ENCODE results near the gene SUV39H2. TPM values are rescaled to one million over a fixed set of nuclear protein-coding genes. Genes with fewer than 3 reads are reported as not detected.
"Not testable (repeated sequence)": the region's sequence is repeated elsewhere in the genome, so short reads cannot be mapped to it uniquely, and the experiment has no call there.

SUV39H2 gene
- total RNA-seq, 5 donors from 2014 or later (not counting 1 experiment from before 2014, with no cell fraction given): 2.4 to 5.1 (median 3.4) TPM

- ATAC-seq (replicated peaks in 1 of 4); DNase-seq; H3K27me3 ChIP-seq (replicated peaks in 1 of 2; ENCODE audit: control insufficient read depth in 2 of 2, extremely low read depth in 1 of 2, insufficient read depth in 2 of 2, low read length in 1 of 2); H3K27ac Mint-ChIP-seq; POLR2A ChIA-PET; CTCF ChIA-PET; H3K27me3 Mint-ChIP-seq; H3K9me3 Mint-ChIP-seq; H3K27ac ChIP-seq (ENCODE audit: low read length); H3K4me1 Mint-ChIP-seq; H3K4me1 ChIP-seq (ENCODE audit: control insufficient read depth in 1 of 2, extremely low read depth in 1 of 2, insufficient read depth in 2 of 2, low read length in 2 of 2); H3K9me3 ChIP-seq; H3K4me3 Mint-ChIP-seq; H3K4me3 ChIP-seq (ENCODE audit: control insufficient read depth in 1 of 2, extremely low read depth in 1 of 2, low read length in 1 of 2): not testable (repeated sequence)
- peaks cover 0 to 47% of the 10 kb centered on the region in 2 donors for H3K36me3 ChIP-seq (ENCODE audit: control insufficient read depth in 2 of 2, extremely low read depth in 1 of 2, insufficient read depth in 1 of 2, low read length in 1 of 2)
- whole genome bisulfite sequencing (ENCODE audit: insufficient coverage): no CpG with 5 or more reads among the region's 3 CpGs
- peaks cover 43% of the 10 kb centered on the region for H3K36me3 Mint-ChIP-seq
Observed at GRCh38 chr10:14864871-14865270, 13.8 kb upstream of the SUV39H2 start.

- no peak overlapping the region for H3K27ac ChIP-seq (ENCODE audit: low read length)
- no peak overlapping the region for H3K4me3 ChIP-seq (ENCODE audit: control insufficient read depth in 1 of 2, extremely low read depth in 1 of 2, low read length in 1 of 2)
- no peak for ATAC-seq (replicated peaks in 1 of 4)
- WGBS (ENCODE audit: insufficient coverage): no CpG with 5 or more reads among the region's 2 CpGs
- peaks cover 0 to 20% of the 10 kb centered on the region in 2 donors for H3K36me3 ChIP-seq (ENCODE audit: control insufficient read depth in 2 of 2, extremely low read depth in 1 of 2, insufficient read depth in 1 of 2, low read length in 1 of 2)
- no peaks in the 10 kb centered on the region for H3K27me3 ChIP-seq (replicated peaks in 1 of 2; ENCODE audit: control insufficient read depth in 2 of 2, extremely low read depth in 1 of 2, insufficient read depth in 2 of 2, low read length in 1 of 2)
- CTCF ChIA-PET: no interaction called here
- Mint-ChIP-seq H3K9me3 (no peaks in the 10 kb centered on the region), H3K36me3 (peaks cover 16% of the 10 kb centered on the region), H3K4me3 (no peak overlapping the region), H3K27ac (no peak overlapping the region), H3K4me1 (peaks cover 16 to 21% (median 18%) of the 10 kb centered on the region in 3 donors), H3K27me3 (no peaks in the 10 kb centered on the region)
- H3K9me3 ChIP-seq: no peaks in the 10 kb centered on the region
- POLR2A ChIA-PET: interaction anchor here in 1 of 2 donors (1.0 kb wide), 1 partner anchor 17 kb away, joined by 3 read pairs; no protein-coding TSS in a partner anchor
- peaks cover 3 to 5% of the 10 kb centered on the region in 2 experiments for H3K4me1 ChIP-seq (ENCODE audit: control insufficient read depth in 1 of 2, extremely low read depth in 1 of 2, insufficient read depth in 2 of 2, low read length in 2 of 2)
- DNase-seq: no peak
Observed at GRCh38 chr10:14873090-14873760, 5.4 kb upstream of the SUV39H2 start.

- CTCF ChIA-PET: no interaction called here
- WGBS (ENCODE audit: insufficient coverage): 100% methylated on average over 7 of the region's 12 CpGs
- POLR2A ChIA-PET: no interaction called here
Observed at GRCh38 chr10:14875941-14876340, 2.7 kb upstream of the SUV39H2 start.

GRCh38 chr10:14876764-14877163 lies 1.9 kb upstream of the SUV39H2 start:
- no peak overlapping the region for H3K27ac ChIP-seq (ENCODE audit: low read length)
- H3K36me3 ChIP-seq (ENCODE audit: control insufficient read depth in 2 of 2, extremely low read depth in 1 of 2, insufficient read depth in 1 of 2, low read length in 1 of 2): peaks cover 0 to 4% of the 10 kb centered on the region in 2 donors
- no peak overlapping the region for H3K4me3 ChIP-seq (ENCODE audit: control insufficient read depth in 1 of 2, extremely low read depth in 1 of 2, low read length in 1 of 2)
- POLR2A ChIA-PET: interaction anchor here (0.7 to 0.8 kb wide), 2 partner anchors 10 to 496 kb away, joined by 3 to 5 read pairs; no protein-coding TSS in a partner anchor
- no peak overlapping the region for H3K27ac Mint-ChIP-seq
- H3K27me3 Mint-ChIP-seq: no peaks in the 10 kb centered on the region
- peaks cover 5 to 14% of the 10 kb centered on the region in 2 experiments for H3K4me1 ChIP-seq (ENCODE audit: control insufficient read depth in 1 of 2, extremely low read depth in 1 of 2, insufficient read depth in 2 of 2, low read length in 2 of 2)
- CTCF ChIA-PET: interaction anchor here in 1 of 2 donors (1.8 to 2.2 kb wide), 2 partner anchors 10 to 39 kb away, joined by 4 to 13 read pairs; partner anchors contain the start of genes CDNF, HSPA14 and MSANTD7
- H3K4me1 Mint-ChIP-seq: peaks cover 31 to 38% (median 35%) of the 10 kb centered on the region in 3 donors
- 96% methylated on average over 7 of the region's 9 CpGs for WGBS (ENCODE audit: insufficient coverage)
- H3K9me3 ChIP-seq: no peaks in the 10 kb centered on the region
- no peak for DNase-seq
- peaks cover 2% of the 10 kb centered on the region for H3K36me3 Mint-ChIP-seq
- peak overlapping the region; percentile 92 to 93 (median 92) for H3K4me3 Mint-ChIP-seq
- no peaks in the 10 kb centered on the region for H3K27me3 ChIP-seq (replicated peaks in 1 of 2; ENCODE audit: control insufficient read depth in 2 of 2, extremely low read depth in 1 of 2, insufficient read depth in 2 of 2, low read length in 1 of 2)
- H3K9me3 Mint-ChIP-seq: no peaks in the 10 kb centered on the region
- no peak for ATAC-seq (replicated peaks in 1 of 4)

More at GRCh38 chr10:14875941-14876340, 2.7 kb upstream of the SUV39H2 start:
- H3K9me3 ChIP-seq: no peaks in the 10 kb centered on the region
- no peaks in the 10 kb centered on the region for H3K9me3 Mint-ChIP-seq
- H3K27ac Mint-ChIP-seq: no peak overlapping the region
- peaks cover 5 to 14% of the 10 kb centered on the region in 2 experiments for H3K4me1 ChIP-seq (ENCODE audit: control insufficient read depth in 1 of 2, extremely low read depth in 1 of 2, insufficient read depth in 2 of 2, low read length in 2 of 2)
- DNase-seq: no peak
- no peaks in the 10 kb centered on the region for H3K27me3 Mint-ChIP-seq
- peaks cover 6% of the 10 kb centered on the region for H3K36me3 Mint-ChIP-seq
- peaks cover 31 to 37% (median 32%) of the 10 kb centered on the region in 3 donors for H3K4me1 Mint-ChIP-seq
- H3K4me3 ChIP-seq (ENCODE audit: control insufficient read depth in 1 of 2, extremely low read depth in 1 of 2, low read length in 1 of 2): no peak overlapping the region
- H3K27me3 ChIP-seq (replicated peaks in 1 of 2; ENCODE audit: control insufficient read depth in 2 of 2, extremely low read depth in 1 of 2, insufficient read depth in 2 of 2, low read length in 1 of 2): no peaks in the 10 kb centered on the region
- H3K4me3 Mint-ChIP-seq: no peak overlapping the region
- peaks cover 0 to 4% of the 10 kb centered on the region in 2 donors for H3K36me3 ChIP-seq (ENCODE audit: control insufficient read depth in 2 of 2, extremely low read depth in 1 of 2, insufficient read depth in 1 of 2, low read length in 1 of 2)
- no peak for ATAC-seq (replicated peaks in 1 of 4)
- H3K27ac ChIP-seq (ENCODE audit: low read length): no peak overlapping the region

- H3K27ac ChIP-seq (ENCODE audit: low read length): no peak overlapping the region
- no peaks in the 10 kb centered on the region for H3K27me3 ChIP-seq (replicated peaks in 1 of 2; ENCODE audit: control insufficient read depth in 2 of 2, extremely low read depth in 1 of 2, insufficient read depth in 2 of 2, low read length in 1 of 2)
- DNase-seq: peak in 26 of 35 experiments; percentile 1 to 52 (median 14)
- peaks cover 2% of the 10 kb centered on the region for H3K36me3 Mint-ChIP-seq
- no peaks in the 10 kb centered on the region for H3K9me3 ChIP-seq
- peak overlapping the region; percentile 89 to 98 for H3K4me3 ChIP-seq (ENCODE audit: control insufficient read depth in 1 of 2, extremely low read depth in 1 of 2, low read length in 1 of 2)
- H3K4me3 Mint-ChIP-seq: peak overlapping the region; percentile 86 to 92 (median 88)
- H3K9me3 Mint-ChIP-seq: no peaks in the 10 kb centered on the region
- POLR2A ChIA-PET: interaction anchor here (0.6 to 2.2 kb wide), 3 partner anchors 14 to 73 kb away, joined by 3 to 13 read pairs (median 3); partner anchors contain the start of genes CDNF (in 1 of the 2), HSPA14 (in 1 of the 2) and MSANTD7 (in 1 of the 2)
- no peaks in the 10 kb centered on the region for H3K36me3 ChIP-seq (ENCODE audit: control insufficient read depth in 2 of 2, extremely low read depth in 1 of 2, insufficient read depth in 1 of 2, low read length in 1 of 2)
- H3K27me3 Mint-ChIP-seq: no peaks in the 10 kb centered on the region
- peaks cover 5 to 14% of the 10 kb centered on the region in 2 experiments for H3K4me1 ChIP-seq (ENCODE audit: control insufficient read depth in 1 of 2, extremely low read depth in 1 of 2, insufficient read depth in 2 of 2, low read length in 2 of 2)
- peak overlapping the region; percentile 43 to 66 for H3K27ac Mint-ChIP-seq
- WGBS (ENCODE audit: insufficient coverage): under 1% methylated on average over 54 of the region's 60 CpGs
- peaks cover 31 to 40% (median 35%) of the 10 kb centered on the region in 3 donors for H3K4me1 Mint-ChIP-seq
- CTCF ChIA-PET: interaction anchor here (0.6 to 2.2 kb wide), 6 partner anchors 10 to 226 kb away, joined by 3 to 13 read pairs (median 3); partner anchors contain the start of genes CDNF (in 1 of the 2), HSPA14 (in 1 of the 2) and MSANTD7 (in 1 of the 2)
- ATAC-seq (replicated peaks in 1 of 4): peak; percentile 7 to 16 (median 12)
Observed at GRCh38 chr10:14879124-14879927, 660 bp downstream of the SUV39H2 start.

- DNase-seq: no peak
- peaks cover 31 to 40% (median 35%) of the 10 kb centered on the region in 3 donors for H3K4me1 Mint-ChIP-seq
- peak overlapping the region; percentile 43 to 66 for H3K27ac Mint-ChIP-seq
- H3K36me3 Mint-ChIP-seq: peaks cover 2% of the 10 kb centered on the region
- ATAC-seq (replicated peaks in 1 of 4): no peak
- Histone ChIP-seq H3K27ac (ENCODE audit: low read length) (no peak overlapping the region), H3K4me1 (ENCODE audit: control insufficient read depth in 1 of 2, extremely low read depth in 1 of 2, insufficient read depth in 2 of 2, low read length in 2 of 2) (peaks cover 5 to 14% of the 10 kb centered on the region in 2 experiments), H3K4me3 (ENCODE audit: control insufficient read depth in 1 of 2, extremely low read depth in 1 of 2, low read length in 1 of 2) (peak overlapping the region in 1 of 2 donors; percentile 98), H3K36me3 (ENCODE audit: control insufficient read depth in 2 of 2, extremely low read depth in 1 of 2, insufficient read depth in 1 of 2, low read length in 1 of 2) (no peaks in the 10 kb centered on the region), H3K9me3 (no peaks in the 10 kb centered on the region), H3K27me3 (replicated peaks in 1 of 2; ENCODE audit: control insufficient read depth in 2 of 2, extremely low read depth in 1 of 2, insufficient read depth in 2 of 2, low read length in 1 of 2) (no peaks in the 10 kb centered on the region)
- no peaks in the 10 kb centered on the region for H3K27me3 Mint-ChIP-seq
- H3K4me3 Mint-ChIP-seq: peak overlapping the region; percentile 86 to 92 (median 88)
- ChIA-PET POLR2A (interaction anchor here (0.6 to 2.2 kb wide), 3 partner anchors 13 to 73 kb away, joined by 3 to 13 read pairs (median 3); partner anchors contain the start of genes CDNF (in 1 of the 2), HSPA14 (in 1 of the 2) and MSANTD7 (in 1 of the 2)), CTCF (interaction anchor here in 1 of 2 donors (1.1 to 1.2 kb wide), 2 partner anchors 22 to 25 kb away, joined by 3 to 4 read pairs; no protein-coding TSS in a partner anchor)
- WGBS (ENCODE audit: insufficient coverage): no CpG with 5 or more reads among the region's 5 CpGs
- H3K9me3 Mint-ChIP-seq: no peaks in the 10 kb centered on the region
Observed at GRCh38 chr10:14879928-14880193, 1.2 kb downstream of the SUV39H2 start.

Measured in T-cell (primary cell).